A549 treated with AZD2906 at 1 μM for 4 hours (cell line): ENCODE results near the gene RPL18. TPM values are rescaled to one million over a fixed set of nuclear protein-coding genes. Genes with fewer than 3 reads are reported as not detected.

Experiments used
- total RNA-seq: library from RNA; stranded (reverse); fragments of 200-300 nt; extraction: Qiagen RNA extraction; gene quantifications from 5 replicates; pipeline ENCODE4 v1.2.3, GENCODE V29; 2022

The RPL18 gene
- 3,280 to 3,604 TPM (median 3,357 TPM) in 5 replicates for total RNA-seq

DNA sequence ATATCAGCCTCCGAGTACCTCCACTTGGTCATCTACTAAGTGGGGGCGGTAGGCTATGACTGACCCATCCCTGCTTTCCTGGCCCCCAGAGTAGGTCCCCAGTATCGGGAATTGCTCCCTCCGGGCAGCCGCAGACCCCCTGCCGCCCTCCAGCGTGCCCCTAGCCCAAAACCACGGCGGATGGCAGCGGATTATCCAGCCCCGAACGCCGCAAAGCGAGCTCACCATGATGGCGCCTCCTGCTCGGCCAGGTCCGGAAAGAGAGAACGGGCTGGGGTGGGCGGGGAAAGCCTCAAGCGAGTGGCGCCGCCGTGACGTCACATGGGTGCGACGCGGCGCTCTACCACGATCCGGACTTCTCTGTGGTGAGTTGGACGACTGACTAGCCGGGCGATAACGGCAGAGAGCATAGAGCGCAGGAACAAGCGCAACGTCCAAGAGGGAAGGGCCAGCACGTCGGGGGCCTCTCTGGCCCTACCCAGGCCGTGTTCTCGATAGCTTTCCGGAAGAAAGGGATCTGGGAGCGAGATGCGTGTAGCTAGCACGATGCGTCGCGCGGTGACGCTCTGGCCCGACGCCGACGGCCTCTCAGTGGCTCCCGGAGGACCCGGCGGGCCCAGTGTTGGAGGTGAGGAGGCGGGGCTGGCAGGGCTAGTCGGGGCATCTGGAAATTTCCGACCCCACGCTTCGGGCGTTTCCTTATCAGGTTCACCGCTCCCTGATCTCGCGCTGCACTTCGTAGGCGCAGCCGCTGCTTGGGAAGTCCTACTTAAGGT lies at the start of gene RPL18, which contains the start of gene SPHK2:
Gene RPL18, minus strand, starts transcription at position 263 of the 776 bp plus-strand sequence. Its CDS starts 35 bp downstream, at position 228.
Gene SPHK2, plus strand, starts transcription at position 591 of the 776 bp plus-strand sequence. CDS start 1,009 bp downstream, outside the sequence.

DNA sequence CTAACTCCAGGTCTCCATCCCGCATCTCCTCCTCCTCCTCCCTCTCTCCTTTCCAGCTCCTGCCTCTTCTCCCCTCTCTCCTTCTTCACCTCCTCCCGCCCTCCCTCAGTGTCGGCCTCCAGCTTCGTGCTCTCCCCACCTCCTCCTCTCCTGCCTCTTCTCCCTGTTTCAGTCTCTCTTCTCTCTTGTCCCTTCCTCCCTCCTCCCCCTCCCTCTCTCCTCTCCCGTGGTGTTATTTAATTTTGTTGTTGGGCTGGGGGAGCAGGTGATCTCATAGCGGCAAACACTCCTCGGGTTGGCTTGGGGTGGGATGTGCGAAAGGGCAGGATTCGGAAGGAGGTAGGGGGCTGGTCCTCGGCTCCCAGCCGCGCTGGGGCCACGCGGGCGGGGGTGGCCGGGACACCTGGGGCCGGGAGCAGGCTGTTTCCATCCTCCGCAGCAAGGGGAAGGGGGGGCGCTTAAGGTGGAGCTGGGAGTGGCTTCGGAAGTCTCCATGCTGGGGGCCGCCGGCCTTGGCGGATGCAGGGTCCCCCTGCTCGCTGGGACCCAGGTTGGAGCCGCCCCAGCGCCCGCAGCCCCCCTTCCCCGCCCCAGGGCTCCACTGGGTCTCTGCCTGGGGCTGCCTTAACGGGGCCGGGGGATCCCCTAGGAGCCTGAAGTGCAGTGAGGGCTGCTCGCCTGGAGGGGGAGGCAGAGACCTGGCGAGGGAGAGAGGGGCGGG lies 27.2 kb upstream of the RPL18 start, which contains the start of gene CA11:
Gene CA11, minus strand, starts transcription at position 187 of the 721 bp plus-strand sequence. CDS start 555 bp downstream, outside the sequence.

DNA sequence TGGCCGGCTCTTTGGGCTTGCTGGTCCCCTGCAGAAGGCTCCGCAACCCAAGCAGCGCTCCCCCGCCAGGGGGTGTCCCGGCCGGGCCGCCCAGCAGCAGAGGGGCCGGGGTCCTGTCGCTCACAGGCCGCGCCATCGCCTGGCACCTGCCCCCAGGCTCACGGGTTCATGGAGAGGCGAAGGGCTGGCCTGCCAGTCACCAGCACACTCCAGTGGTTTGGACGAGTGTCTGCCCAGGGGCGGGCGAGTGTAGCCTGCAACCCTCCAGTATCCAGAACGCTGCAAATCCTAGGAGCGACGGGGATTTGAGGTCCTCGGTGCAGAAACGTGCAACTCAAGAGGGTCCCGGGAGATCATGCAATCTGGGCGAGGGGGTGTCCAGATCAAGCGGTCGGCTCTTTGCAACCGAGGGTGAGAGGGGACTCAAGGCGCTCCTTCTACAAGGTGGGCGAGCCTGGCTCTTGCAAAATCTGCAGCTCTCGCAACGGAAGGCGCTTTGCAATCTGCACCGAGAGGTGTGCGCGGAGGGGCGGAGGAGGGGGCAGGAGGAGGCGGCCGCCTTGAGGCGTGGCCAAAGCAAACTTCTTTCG lies 18.0 kb upstream of the RPL18 start, which contains the start of gene DBP:
Gene DBP, minus strand, starts transcription at position 521 of the 590 bp plus-strand sequence. Its CDS starts 385 bp downstream, at position 136.

GRCh38 chr19:48614436-48615230 lies 4.3 kb downstream of the RPL18 start, which contains the start of gene FAM83E:
Gene FAM83E, minus strand, starts transcription at chr19:48615076. Its CDS starts 1,704 bp downstream, at chr19:48613372.

DNA sequence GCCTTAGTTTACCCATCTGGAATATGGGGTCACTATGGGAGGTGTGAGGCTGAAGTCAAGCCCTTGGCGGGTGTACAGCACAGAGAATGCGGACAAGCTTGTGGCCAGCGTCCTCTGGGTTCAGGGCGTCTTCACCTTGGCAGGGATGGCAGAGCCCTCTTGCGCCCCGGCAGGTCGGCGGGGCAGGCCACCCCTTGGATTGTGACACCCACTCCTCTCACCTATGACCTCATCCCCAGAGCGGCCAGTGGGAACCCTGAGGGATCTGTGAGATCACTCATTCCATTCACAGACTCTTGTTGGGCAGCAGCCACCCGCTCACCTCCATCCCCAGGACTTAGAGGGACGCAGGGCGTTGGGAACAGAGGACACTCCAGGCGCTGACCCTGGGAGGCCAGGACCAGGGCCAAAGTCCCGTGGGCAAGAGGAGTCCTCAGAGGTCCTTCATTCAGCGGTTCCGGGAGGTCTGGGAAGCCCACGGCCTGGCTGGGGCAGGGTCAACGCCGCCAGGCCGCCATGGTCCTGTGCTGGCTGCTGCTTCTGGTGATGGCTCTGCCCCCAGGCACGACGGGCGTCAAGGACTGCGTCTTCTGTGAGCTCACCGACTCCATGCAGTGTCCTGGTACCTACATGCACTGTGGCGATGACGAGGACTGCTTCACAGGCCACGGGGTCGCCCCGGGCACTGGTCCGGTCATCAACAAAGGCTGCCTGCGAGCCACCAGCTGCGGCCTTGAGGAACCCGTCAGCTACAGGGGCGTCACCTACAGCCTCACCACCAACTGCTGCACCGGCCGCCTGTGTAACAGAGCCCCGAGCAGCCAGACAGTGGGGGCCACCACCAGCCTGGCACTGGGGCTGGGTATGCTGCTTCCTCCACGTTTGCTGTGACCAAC lies 12.3 kb downstream of the RPL18 start, which contains the start of gene SPACA4:
Gene SPACA4, plus strand, starts transcription at position 280 of the 896 bp plus-strand sequence. Its CDS starts 237 bp downstream, at position 517.

Other genes starting within 250 kb of the RPL18 start
- 392 to 442 TPM (median 433 TPM) in 5 replicates for gene KDELR1, start 227.6 kb downstream of the RPL18 start, total RNA-seq
- 5.6 to 8.5 TPM (median 8.1 TPM) in 5 replicates for gene GRIN2D, start 225.5 kb downstream of the RPL18 start, total RNA-seq
- 109 to 124 TPM (median 114 TPM) in 5 replicates for gene GRWD1, start 173.2 kb downstream of the RPL18 start, total RNA-seq
- 0.80 to 1.6 TPM (median 1.1 TPM) in 5 replicates for gene KCNJ14, start 163.6 kb downstream of the RPL18 start, total RNA-seq
- gene CYTH2, start 149.8 kb downstream of the RPL18 start, total RNA-seq: 55.7 to 66.9 TPM (median 63.2 TPM) in 5 replicates
- 2.5 to 5.4 TPM (median 5.0 TPM) in 5 replicates for gene LMTK3, start 107.3 kb downstream of the RPL18 start, total RNA-seq
- 13.7 to 18.5 TPM (median 15.6 TPM) in 5 replicates for gene SULT2B1, start 67.0 kb downstream of the RPL18 start, total RNA-seq
- 0.06 TPM in 1 of 5 replicates, not detected in the others for gene SPACA4, start 12.4 kb downstream of the RPL18 start, total RNA-seq
- 0.12 to 0.40 TPM (median 0.21 TPM) in 5 replicates for gene FAM83E, start 4.1 kb downstream of the RPL18 start, total RNA-seq
- gene SPHK2, start 328 bp upstream of the RPL18 start, total RNA-seq: 10.1 to 17.9 TPM (median 15.0 TPM) in 5 replicates
- gene DBP, start 18.2 kb upstream of the RPL18 start, total RNA-seq: 1.4 to 2.6 TPM (median 1.9 TPM) in 5 replicates
- gene CA11, start 27.0 kb upstream of the RPL18 start, total RNA-seq: 6.9 to 11.7 TPM (median 9.4 TPM) in 5 replicates
- gene NTN5, start 53.8 kb upstream of the RPL18 start, total RNA-seq: 0.06 to 0.22 TPM (median 0.15 TPM) in 5 replicates
- not detected in 5 replicates for gene FUT2, start 76.8 kb upstream of the RPL18 start, total RNA-seq
- 0.25 to 0.52 TPM (median 0.35 TPM) in 5 replicates for gene MAMSTR, start 100.5 kb upstream of the RPL18 start, total RNA-seq
- 0.42 to 0.98 TPM (median 0.45 TPM) in 5 replicates for gene RASIP1, start 121.4 kb upstream of the RPL18 start, total RNA-seq
- gene IZUMO1, start 127.7 kb upstream of the RPL18 start, total RNA-seq: not detected in 5 replicates
- 0.04 to 0.13 TPM (median 0.06 TPM) in 5 replicates for gene FUT1, start 133.5 kb upstream of the RPL18 start, total RNA-seq
- gene FGF21, start 136.3 kb upstream of the RPL18 start, total RNA-seq: not detected in 5 replicates
- gene BCAT2, start 191.9 kb upstream of the RPL18 start, total RNA-seq: 51.3 to 63.4 TPM (median 60.9 TPM) in 5 replicates
- gene HSD17B14, start 217.3 kb upstream of the RPL18 start, total RNA-seq: 12.4 to 16.1 TPM (median 13.9 TPM) in 5 replicates
- gene PLEKHA4, start 249.4 kb upstream of the RPL18 start, total RNA-seq: 1.2 to 1.6 TPM (median 1.4 TPM) in 5 replicates